Measurements from ENCODE around the gene PCGF1.

Gene PCGF1

GRCh38 chr2:74536166-74536950 lies 28.9 kb upstream of the PCGF1 start:
- no peak for DNase-seq

- no peak for DNase-seq
These were observed 28.0 kb upstream of the PCGF1 start for GRCh38 chr2:74535440-74535965.

- no peak for DNase-seq
These were observed 26.9 kb upstream of the PCGF1 start for GRCh38 chr2:74534411-74534810.

- DNase-seq = no peak
These were observed 26.0 kb upstream of the PCGF1 start for GRCh38 chr2:74533464-74533863.

- peak; percentile 78 for DNase-seq
These were observed 24.7 kb upstream of the PCGF1 start for GRCh38 chr2:74532222-74532621.

GRCh38 chr2:74531666-74532065 lies 24.2 kb upstream of the PCGF1 start:
- DNase-seq = no peak

GRCh38 chr2:74530239-74531187 lies 23.0 kb upstream of the PCGF1 start:
- peak; percentile 99 for DNase-seq

- peak; percentile 99 for DNase-seq
These were observed 22.1 kb upstream of the PCGF1 start, which contains the start of the genes AUP1 and HTRA2 for GRCh38 chr2:74529357-74530238. AUP1 (minus strand) TSS chr2:74529706; CDS start chr2:74529629, 77 bp downstream. HTRA2 (plus strand) TSS chr2:74529933; CDS start chr2:74530007, 74 bp downstream.

GRCh38 chr2:74528600-74529356 lies 21.3 kb upstream of the PCGF1 start:
- DNase-seq = no peak

- no peak for DNase-seq
These were observed 20.2 kb upstream of the PCGF1 start for GRCh38 chr2:74527741-74528140.

- no peak for DNase-seq
These were observed 19.2 kb upstream of the PCGF1 start for GRCh38 chr2:74526649-74527230.

GRCh38 chr2:74525717-74526648 lies 18.5 kb upstream of the PCGF1 start, which contains the start of gene DQX1:
DQX1 (minus strand) TSS chr2:74526231; CDS start chr2:74525729, 502 bp downstream.
- DNase-seq = peak; percentile 67

GRCh38 chr2:74524955-74525716 lies 17.6 kb upstream of the PCGF1 start:
- no peak for DNase-seq

- no peak for DNase-seq
These were observed 16.5 kb upstream of the PCGF1 start for GRCh38 chr2:74524005-74524404.

- no peak for DNase-seq
These were observed 15.0 kb upstream of the PCGF1 start for GRCh38 chr2:74522516-74522915.

GRCh38 chr2:74516650-74517049 lies 9.2 kb upstream of the PCGF1 start:
- no peak for DNase-seq

- peak; percentile 81 for DNase-seq
These were observed 8.6 kb upstream of the PCGF1 start for GRCh38 chr2:74515981-74516633.

GRCh38 chr2:74515271-74515980 lies 7.9 kb upstream of the PCGF1 start:
- no peak for DNase-seq

Data from hematopoietic multipotent progenitor cell treated with erythropoietin and hydrocortisone succinate and interleukin-3 and kit ligand, for 8 days (in vitro differentiated cells).